HCT116 (cell line): ENCODE results near the gene SLC17A2. TPM values are rescaled to one million over a fixed set of nuclear protein-coding genes. Genes with fewer than 3 reads are reported as not detected.

ENCODE experiments used
- ATAC-seq: fragments of 200-7000 bp; cut with Tn5 transposase; 2 replicates; pipeline ENCODE4 v1.9.1; 2020; ENCODE audit warnings: mild to moderate bottlenecking, moderate library complexity
- BruUV-seq: library from RNA; stranded (reverse); fragments of 400-500 nt; replicated peaks from 2 replicates; lab custom pipeline; 2021; lab: Mats Ljungman, UMichigan
- CTCF ChIA-PET: fragments of 300-600 bp; sonication (Branson Sonifier 250); formaldehyde crosslinking; loops from one replicate; lab custom pipeline; 2021; ENCODE audit warnings: antibody characterized with exemption; lab: Charles Lee
- POLR2A ChIA-PET: fragments of 300-600, 350-600 bp; sonication (Branson Sonifier 250); formaldehyde crosslinking; loops from one replicate; lab custom pipeline; 2021; ENCODE audit warnings: antibody characterized with exemption; lab: Charles Lee
- RAD21 ChIA-PET, 2 experiments: fragments of 300-600 bp; sonication (Branson Sonifier 250); formaldehyde crosslinking; loops; one replicate each; lab custom pipeline; 2023; ENCODE audit warnings: low total read pairs in 2 of 2; ENCODE audit not compliant: uncharacterized antibody in 2 of 2, unreplicated experiment in 2 of 2, low non-redundant PET in 1 of 2; lab: Charles Lee
- DNase-seq: peaks from one replicate; pipeline ENCODE4 v3.0.0-alpha.2; 2010; ENCODE audit warnings: low read depth, low spot score
- H2AFZ ChIP-seq: fragments of 200-600 bp; shearing (Covaris generic), sonication (generic); 2 replicates; pipeline ENCODE4 v1.6.1; 2017; ENCODE audit warnings: low read depth, mixed run types, mixed read lengths, antibody characterized with exemption, low read length; ENCODE audit not compliant: poor library complexity, severe bottlenecking
- H3K27ac ChIP-seq: 2 replicates; pipeline ENCODE4 v1.5.1; 2012; ENCODE audit warnings: low read depth, low read length
- H3K27me3 ChIP-seq: fragments of 200-600 bp; sonication (generic); 2 replicates; pipeline ENCODE4 v1.6.1; 2016; ENCODE audit warnings: mixed run types, low read length, mixed read lengths; ENCODE audit not compliant: insufficient read depth
- H3K36me3 ChIP-seq, 2 experiments: fragments of 200-500 bp in 1 of 2; fragments of 200-600 bp in 1 of 2; sonication (Bioruptor generic) in 1 of 2; sonication (generic) in 1 of 2; 2 replicates each; pipeline versions ENCODE4 v1.5.1 to v1.6.1; 2014 to 2016; ENCODE audit warnings: low read length in 2 of 2, inconsistent platforms in 1 of 2, mixed read lengths in 1 of 2, mixed run types in 1 of 2; ENCODE audit not compliant: insufficient read depth in 2 of 2, control insufficient read depth in 1 of 2
- H3K4me1 ChIP-seq, 2 experiments: fragments of 200-600 bp in 1 of 2; sonication (generic) in 1 of 2; 2 replicates each; pipeline versions ENCODE4 v1.5.1 to v1.6.1; 2012 to 2017; ENCODE audit warnings: low read length in 2 of 2, inconsistent platforms in 1 of 2, mild to moderate bottlenecking in 1 of 2, mixed read lengths in 1 of 2, mixed run types in 1 of 2, moderate library complexity in 1 of 2; ENCODE audit not compliant: insufficient read depth in 2 of 2, control insufficient read depth in 1 of 2
- H3K4me2 ChIP-seq: fragments of 200-600 bp; sonication (generic); 2 replicates; pipeline ENCODE4 v1.6.1; 2017; ENCODE audit warnings: mixed run types, low read length, mixed read lengths
- H3K4me3 ChIP-seq, 2 experiments: fragments of 200-600 bp in 1 of 2; sonication (generic) in 1 of 2; replicated peaks in 1 of 2; 2 replicates each; pipeline ENCODE4 v1.5.1; 2011 to 2016; ENCODE audit warnings: low read length in 2 of 2, control low read depth in 1 of 2, low read depth in 1 of 2, mild to moderate bottlenecking in 1 of 2, mixed read lengths in 1 of 2, mixed run types in 1 of 2
- H3K79me2 ChIP-seq: fragments of 200-600 bp; sonication (generic); 2 replicates; pipeline ENCODE4 v1.6.1; 2017; ENCODE audit warnings: mild to moderate bottlenecking, mixed run types, low read length, moderate library complexity, mixed read lengths; ENCODE audit not compliant: insufficient read depth
- H3K9ac ChIP-seq: fragments of 200-600 bp; sonication (generic); 2 replicates; pipeline ENCODE4 v1.6.1; 2016; ENCODE audit warnings: low read length, mixed read lengths
- H3K9me2 ChIP-seq: fragments of 200-600 bp; sonication (generic), shearing (Covaris generic); 2 replicates; pipeline ENCODE4 v1.6.1; 2017; ENCODE audit warnings: mixed run types, mild to moderate bottlenecking, moderate library complexity; ENCODE audit not compliant: insufficient read depth
- H3K9me3 ChIP-seq, 2 experiments: fragments of 200-500 bp in 1 of 2; fragments of 200-600 bp in 1 of 2; sonication (Bioruptor generic) in 1 of 2; sonication (generic) in 1 of 2; 2 replicates each; pipeline ENCODE4 v1.6.1; 2014 to 2017; ENCODE audit warnings: low read length in 2 of 2, mixed read lengths in 2 of 2, inconsistent platforms in 1 of 2, low read depth in 1 of 2, mild to moderate bottlenecking in 1 of 2, mixed run types in 1 of 2, moderate library complexity in 1 of 2; ENCODE audit not compliant: control insufficient read depth in 1 of 2, insufficient read depth in 1 of 2
- H4K20me1 ChIP-seq: fragments of 200-600 bp; sonication (generic), shearing (Covaris generic); 2 replicates; pipeline ENCODE4 v1.6.1; 2017; ENCODE audit warnings: mixed run types, mild to moderate bottlenecking, moderate library complexity; ENCODE audit not compliant: insufficient read depth
- ATF3 ChIP-seq: IDR thresholded peaks from 2 replicates; pipeline ENCODE4 v1.6.1; 2012
- CBX3 ChIP-seq: IDR thresholded peaks from 2 replicates; pipeline ENCODE4 v1.6.1; 2012; ENCODE audit warnings: low read depth
- CEBPB ChIP-seq: IDR thresholded peaks from 2 replicates; pipeline ENCODE4 v1.6.1; 2012; ENCODE audit warnings: low read depth
- CTCF ChIP-seq, 3 experiments: fragments of 200-600 bp in 1 of 3; sonication (generic) in 1 of 3; IDR thresholded peaks in 2 of 3; conservative IDR thresholded peaks in 1 of 3; 2 replicates each; pipeline ENCODE4 v1.5.1; 2012 to 2017; ENCODE audit warnings: low read depth in 2 of 3, low read length in 2 of 3, antibody characterized with exemption in 1 of 3, borderline replicate concordance in 1 of 3, control low read depth in 1 of 3, mild to moderate bottlenecking in 1 of 3, mixed read lengths in 1 of 3, mixed run types in 1 of 3, moderate library complexity in 1 of 3; ENCODE audit not compliant: insufficient read depth in 1 of 3
- EGR1 ChIP-seq: IDR thresholded peaks from 2 replicates; pipeline ENCODE4 v1.6.1; 2012; ENCODE audit warnings: low read depth
- ELF1 ChIP-seq: IDR thresholded peaks from 2 replicates; pipeline ENCODE4 v1.6.1; 2012; ENCODE audit warnings: low read depth, borderline replicate concordance
- FOSL1 ChIP-seq: IDR thresholded peaks from 2 replicates; pipeline ENCODE4 v1.6.1; 2012; ENCODE audit warnings: low read depth
- JUND ChIP-seq: IDR thresholded peaks from 2 replicates; pipeline ENCODE4 v1.6.1; 2012
- POLR2A ChIP-seq: IDR thresholded peaks from 2 replicates; pipeline ENCODE4 v1.7.0; 2011; ENCODE audit warnings: borderline replicate concordance; ENCODE audit not compliant: insufficient read depth, insufficient read length; ENCODE audit errors: extremely low read depth
- POLR2AphosphoS5 ChIP-seq: IDR thresholded peaks from 2 replicates; pipeline ENCODE4 v1.6.1; 2011; ENCODE audit warnings: mild to moderate bottlenecking, low read depth, low read length, moderate library complexity
- SP1 ChIP-seq: IDR thresholded peaks from 2 replicates; pipeline ENCODE4 v1.6.1; 2012; ENCODE audit warnings: low read depth
- SRF ChIP-seq: IDR thresholded peaks from 2 replicates; pipeline ENCODE4 v1.6.1; 2012; ENCODE audit warnings: low read depth
- YY1 ChIP-seq: IDR thresholded peaks from 2 replicates; pipeline ENCODE4 v1.6.1; 2011; ENCODE audit warnings: low read length, low read depth, moderate library complexity, mild to moderate bottlenecking; ENCODE audit not compliant: insufficient replicate concordance; ENCODE audit errors: extremely low read depth
- ZFX ChIP-seq: fragments of 450-650 bp; IDR thresholded peaks from 2 replicates; pipeline ENCODE4 v1.6.1; 2017
- ZNF274 ChIP-seq: fragments of 200-500 bp; sonication (Bioruptor generic); IDR thresholded peaks from 2 replicates; pipeline ENCODE4 v1.6.1; 2014; ENCODE audit warnings: mild to moderate bottlenecking, low read depth, low read length, inconsistent platforms
- intact Hi-C: fragments of 100-400 bp; cut with micrococcal nuclease; formaldehyde crosslinking; loops from 2 replicates; pipeline ENCODE4 v1.10.0; 2022
- total RNA-seq: library from RNA; stranded (reverse); gene quantifications from one replicate; pipeline ENCODE4 v1.2.1, GENCODE V29; 2021; ENCODE audit not compliant: unreplicated experiment

SLC17A2 gene
- total RNA-seq, 1 experiment from 2014 or later, result not detected

GRCh38 chr6:25958700-25959162 lies 28.2 kb upstream of the SLC17A2 start:
- POLR2A ChIA-PET, result no interaction called here
- CTCF ChIA-PET, result no interaction called here

More at GRCh38 chr6:25958700-25959162, 28.2 kb upstream of the SLC17A2 start:
- Histone ChIP-seq H3K27me3 (no peaks in the 10 kb centered on the region), H3K9me3 (peaks cover 3 to 7% of the 10 kb centered on the region in 2 experiments; a peak in 2 of 4 replicates), H3K4me2 (no peak overlapping the region), H3K4me1 (peaks cover 11 to 26% of the 10 kb centered on the region in 2 experiments), H3K27ac (no peak overlapping the region), H3K79me2 (no peaks in the 10 kb centered on the region), H4K20me1 (no peaks in the 10 kb centered on the region), H3K4me3 (no peak overlapping the region), H2AFZ (no peak overlapping the region), H3K9me2 (no peaks in the 10 kb centered on the region), H3K9ac (no peak overlapping the region), H3K36me3 (no peaks in the 10 kb centered on the region)
- ATAC-seq (no peak), DNase-seq (no peak)
- RAD21 ChIA-PET, result no interaction called here
- TF ChIP-seq SRF (no peak), POLR2A (no peak), JUND (no peak), EGR1 (no peak), CTCF (IDR thresholded peaks at IDR 0.05 in 2 of 3, conservative IDR thresholded peaks at IDR 0.05 in 1 of 3; ENCODE audit: borderline replicate concordance in 1 of 3, insufficient read depth in 1 of 3, low read depth in 2 of 3, low read length in 2 of 3) (no peak), FOSL1 (no peak), SP1 (no peak), POLR2AphosphoS5 (no peak), CEBPB (no peak), CBX3 (no peak), ELF1 (no peak), ZFX (no peak), ATF3 (no peak), ZNF274 (no peak), YY1 (no peak)
- intact Hi-C loops, result no loop called here
- BruUV-seq, result no TSS peak
